GM18502 (cell line): ENCODE data around the gene THRA.

Experiments used
- ATAC-seq: cut with Tn5 transposase; IDR thresholded peaks from one replicate; pipeline ENCODE4 v1.9.1; 2021; ENCODE audit warnings: mild to moderate bottlenecking; ENCODE audit not compliant: unreplicated experiment, poor library complexity

THRA gene

GRCh38 chr17:40062329-40063186, at the start of gene THRA:
Gene THRA (plus strand): TSS chr17:40062965. CDS start chr17:40074489, 11,524 bp downstream.
- peak; percentile 74 for ATAC-seq

GRCh38 chr17:40014375-40014980, 48.3 kb upstream of the THRA start:
- no peak for ATAC-seq

- ATAC-seq, result no peak
Observed at GRCh38 chr17:40015005-40015997, 47.5 kb upstream of the THRA start, which contains the start of gene CSF3. Gene CSF3 (plus strand): TSS chr17:40015440. CDS start chr17:40015475, 35 bp downstream.

DNA sequence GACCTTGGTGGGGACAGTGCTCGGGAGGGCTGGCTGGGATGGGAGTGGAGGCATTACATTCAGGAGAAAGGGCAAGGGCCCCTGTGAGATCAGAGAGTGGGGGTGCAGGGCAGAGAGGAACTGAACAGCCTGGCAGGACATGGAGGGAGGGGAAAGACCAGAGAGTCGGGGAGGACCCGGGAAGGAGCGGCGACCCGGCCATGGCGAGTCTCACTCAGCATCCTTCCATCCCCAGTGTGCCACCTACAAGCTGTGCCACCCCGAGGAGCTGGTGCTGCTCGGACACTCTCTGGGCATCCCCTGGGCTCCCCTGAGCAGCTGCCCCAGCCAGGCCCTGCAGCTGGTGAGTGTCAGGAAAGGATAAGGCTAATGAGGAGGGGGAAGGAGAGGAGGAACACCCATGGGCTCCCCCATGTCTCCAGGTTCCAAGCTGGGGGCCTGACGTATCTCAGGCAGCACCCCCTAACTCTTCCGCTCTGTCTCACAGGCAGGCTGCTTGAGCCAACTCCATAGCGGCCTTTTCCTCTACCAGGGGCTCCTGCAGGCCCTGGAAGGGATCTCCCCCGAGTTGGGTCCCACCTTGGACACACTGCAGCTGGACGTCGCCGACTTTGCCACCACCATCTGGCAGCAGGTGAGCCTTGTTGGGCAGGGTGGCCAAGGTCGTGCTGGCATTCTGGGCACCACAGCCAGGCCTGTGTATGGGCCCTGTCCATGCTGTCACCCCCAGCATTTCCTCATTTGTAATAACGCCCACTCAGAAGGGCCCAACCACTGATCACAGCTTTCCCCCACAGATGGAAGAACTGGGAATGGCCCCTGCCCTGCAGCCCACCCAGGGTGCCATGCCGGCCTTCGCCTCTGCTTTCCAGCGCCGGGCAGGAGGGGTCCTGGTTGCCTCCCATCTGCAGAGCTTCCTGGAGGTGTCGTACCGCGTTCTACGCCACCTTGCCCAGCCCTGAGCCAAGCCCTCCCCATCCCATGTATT, 46.5 kb upstream of the THRA start:
- ATAC-seq, result no peak

GRCh38 chr17:40017422-40018080, 45.2 kb upstream of the THRA start:
- ATAC-seq, result no peak

DNA sequence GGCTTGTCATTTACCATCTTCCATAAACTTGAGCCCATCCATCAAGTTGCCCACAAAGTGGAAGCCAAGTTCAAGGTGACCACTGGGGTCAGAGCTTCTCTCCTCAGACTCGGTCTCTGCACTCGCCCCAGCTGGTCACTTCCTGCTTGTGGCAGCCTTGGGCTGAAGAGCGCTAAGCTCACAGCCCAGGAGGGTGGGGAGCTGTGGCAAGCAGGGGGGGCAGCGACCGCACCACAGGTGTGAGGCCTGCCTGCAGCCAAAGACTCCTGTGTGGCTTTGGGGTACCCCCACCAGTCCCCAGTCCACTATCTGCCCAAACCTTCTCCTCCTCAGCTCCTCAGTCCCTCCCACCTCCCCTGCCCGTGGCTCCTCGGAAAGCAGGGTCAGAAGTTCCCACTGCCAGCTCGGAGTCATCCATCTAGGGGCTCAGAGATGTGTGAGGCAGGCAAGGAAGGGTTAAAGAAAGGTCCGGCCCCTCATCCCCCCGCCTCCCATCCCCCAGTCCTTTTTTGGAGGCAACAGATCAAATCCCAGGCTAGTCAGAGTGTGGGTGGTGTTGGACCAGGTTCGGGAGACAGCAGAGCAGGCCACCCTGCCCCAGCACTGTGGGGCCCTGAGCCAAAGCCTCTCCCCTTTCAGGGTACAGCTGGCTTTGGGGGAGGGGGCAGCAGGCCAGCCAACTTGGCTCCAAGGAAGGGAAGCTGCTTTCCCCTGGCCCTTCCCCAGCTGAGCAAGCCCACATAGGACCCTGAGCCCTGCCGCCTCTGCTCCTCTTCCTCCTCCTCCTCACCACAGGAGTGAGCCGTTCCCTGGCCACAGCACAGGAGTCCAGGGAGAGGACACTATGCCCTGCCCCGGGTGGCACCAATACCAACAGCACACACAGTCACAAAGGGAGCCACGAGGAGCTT, 44.3 kb upstream of the THRA start:
- no peak for ATAC-seq

GRCh38 chr17:40019140-40019991, 43.4 kb upstream of the THRA start:
- ATAC-seq, result no peak

- no peak for ATAC-seq
Observed at GRCh38 chr17:40020146-40020545, 42.6 kb upstream of the THRA start.

DNA sequence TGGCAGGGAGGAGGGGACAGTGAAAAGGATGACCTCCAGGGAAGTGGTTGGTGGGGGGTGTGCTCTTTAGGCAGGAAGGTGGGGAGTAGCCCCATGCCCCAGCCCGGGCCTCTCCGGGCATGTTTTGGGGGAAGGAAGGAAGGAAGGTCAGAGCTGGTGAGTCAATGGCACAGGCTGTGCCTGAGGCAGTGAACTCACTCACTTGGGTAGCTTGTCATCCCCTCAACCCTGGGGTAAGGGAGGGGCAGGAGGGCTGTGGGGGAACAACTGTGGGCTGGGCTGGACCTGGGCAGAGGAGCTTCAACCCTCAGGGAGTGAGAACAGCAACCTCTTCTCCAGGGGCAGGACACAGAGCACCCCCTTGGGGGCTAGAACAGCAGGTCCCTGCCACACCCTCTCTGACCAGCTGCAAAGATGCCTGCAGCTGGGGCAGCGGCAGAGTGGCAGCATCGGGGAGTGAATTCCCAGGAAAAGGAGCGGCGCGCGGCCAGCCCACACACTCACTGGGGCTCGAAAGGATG, 41.3 kb upstream of the THRA start:
- ATAC-seq, result no peak

DNA sequence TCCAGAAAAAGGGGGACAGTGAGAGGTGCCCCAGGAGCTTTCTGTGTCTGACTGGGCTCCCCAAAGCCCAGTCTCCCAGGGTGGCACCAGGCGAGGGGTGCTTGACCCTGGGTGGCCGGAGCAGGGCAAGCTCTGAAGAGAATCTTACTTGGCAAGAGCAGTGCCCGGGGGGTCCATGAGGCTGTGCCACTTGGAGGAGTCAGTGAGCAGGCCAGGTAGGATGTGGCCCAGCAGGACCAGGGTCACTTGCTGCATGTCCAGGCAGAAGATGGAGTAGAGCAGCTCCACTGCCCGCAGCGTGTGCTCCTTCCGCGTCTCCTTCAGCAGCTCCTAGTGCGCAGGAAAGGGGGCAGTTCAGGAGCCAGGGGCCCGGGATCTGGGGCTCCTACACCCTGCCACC, 40.3 kb upstream of the THRA start:
- no peak for ATAC-seq

- no peak for ATAC-seq
Observed at GRCh38 chr17:40022961-40023541, 39.7 kb upstream of the THRA start.

DNA sequence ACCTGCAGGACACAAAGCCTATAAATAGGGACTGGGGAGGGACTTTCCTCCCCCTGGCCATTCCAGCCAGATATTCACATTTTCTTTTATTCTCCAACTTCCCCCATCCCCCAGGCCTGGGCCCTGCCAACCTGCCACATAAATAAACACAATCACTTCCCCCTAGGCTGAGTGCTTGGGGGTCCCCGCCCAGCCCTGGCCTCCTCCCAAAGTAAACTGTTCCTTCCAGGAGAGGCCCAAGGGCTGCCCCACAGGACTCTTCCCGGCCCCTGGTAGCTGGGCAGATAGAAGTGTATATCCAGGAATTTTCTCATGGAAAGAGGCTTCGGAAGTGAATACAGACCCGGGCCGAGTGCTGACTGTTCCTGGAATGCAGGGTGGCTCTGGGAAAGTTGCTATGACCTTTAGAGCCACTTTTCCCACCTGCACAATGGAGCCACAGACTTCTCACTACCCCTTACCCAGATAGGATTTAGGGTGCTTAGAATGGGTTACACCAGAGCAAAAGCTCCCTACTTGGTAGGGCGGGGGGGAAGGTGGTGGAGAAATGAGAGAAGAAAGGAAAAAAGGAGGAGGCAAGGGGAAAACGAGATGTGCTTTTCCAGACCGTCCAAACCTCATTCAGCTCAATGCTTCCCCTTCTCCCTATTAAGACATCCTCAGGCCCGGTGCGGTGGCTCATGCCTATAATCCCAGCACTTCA, 39.0 kb upstream of the THRA start:
- ATAC-seq, result no peak

DNA sequence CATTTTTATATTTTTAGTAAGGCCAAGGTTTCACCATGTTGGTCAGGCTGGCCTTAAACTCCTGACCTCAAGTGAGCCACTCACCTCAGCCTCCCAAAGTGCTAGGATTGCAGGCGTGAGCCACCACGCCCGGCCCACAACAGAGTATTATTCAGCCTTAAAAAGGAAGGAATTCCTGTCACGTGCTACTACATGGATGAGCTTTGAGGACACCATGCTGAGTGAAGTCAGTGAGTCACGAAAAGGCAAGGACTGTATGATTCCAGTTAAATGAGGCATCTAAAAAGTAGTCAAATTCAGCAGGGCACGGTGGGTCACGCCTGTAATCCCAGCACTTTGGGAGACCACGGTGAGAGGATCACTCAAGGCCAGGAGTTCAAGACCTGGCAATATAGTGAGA, 37.9 kb upstream of the THRA start:
- ATAC-seq, result no peak

DNA sequence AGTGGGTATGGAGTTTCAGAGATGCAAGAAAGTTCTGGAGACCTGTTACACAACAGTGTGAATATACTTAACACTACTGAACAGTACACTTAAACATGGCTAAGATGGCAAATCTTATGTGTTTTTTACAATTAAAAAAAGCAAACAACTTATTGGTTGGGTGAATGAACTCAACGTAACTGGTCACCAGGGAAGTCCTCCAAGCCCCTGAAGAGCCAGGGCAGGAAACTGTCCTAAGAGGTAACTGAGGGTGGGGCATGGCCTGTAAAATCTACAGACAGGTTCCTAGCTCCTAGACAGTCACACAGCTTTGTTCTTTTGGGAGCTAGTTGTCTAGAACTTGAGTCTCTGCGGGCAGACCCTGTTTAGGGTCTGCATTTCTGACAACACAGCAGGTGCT, 37.2 kb upstream of the THRA start:
- no peak for ATAC-seq

- no peak for ATAC-seq
Observed at GRCh38 chr17:40025991-40026815, 36.6 kb upstream of the THRA start.
